Lung (tissue), 12 donors: Measurements from ENCODE around the gene LDLRAD2. TPM values are rescaled to one million over a fixed set of nuclear protein-coding genes. Genes with fewer than 3 reads are reported as not detected.
A peak's percentile ranks its signal among the peaks of the same experiment; 100 is the strongest.
"Not testable (repeated sequence)": the region's sequence is repeated elsewhere in the genome, so short reads cannot be mapped to it uniquely, and the experiment has no call there.

Experiments
- ATAC-seq: fragments of 200-7000 bp; cut with Tn5 transposase; one replicate; pipeline ENCODE4 v1.9.1; 2020; ENCODE audit warnings: moderate number of reproducible peaks; ENCODE audit not compliant: insufficient read depth, low FRiP score
- DNase-seq, 3 donors: peaks; one replicate each; pipeline ENCODE4 v3.0.0-alpha.2; 2013 to 2017
- H3K27ac ChIP-seq, 2 donors: one replicate each; pipeline ENCODE4 v1.5.1; 2013; ENCODE audit warnings: mild to moderate bottlenecking in 2 of 2, moderate library complexity in 2 of 2, control low read depth in 1 of 2, inconsistent platforms in 1 of 2, low read depth in 1 of 2, low read length in 1 of 2
- H3K27me3 ChIP-seq, 3 donors: one replicate each; pipeline ENCODE4 v1.5.1; 2013; ENCODE audit warnings: low read length in 2 of 3; ENCODE audit not compliant: control insufficient read depth in 3 of 3, insufficient read depth in 3 of 3
- H3K36me3 ChIP-seq, 4 donors: one replicate each; pipeline ENCODE4 v1.5.1; 2013; ENCODE audit warnings: low read length in 4 of 4, mild to moderate bottlenecking in 1 of 4, moderate library complexity in 1 of 4; ENCODE audit not compliant: control insufficient read depth in 4 of 4, insufficient read depth in 4 of 4
- H3K4me1 ChIP-seq, 5 donors: one replicate each; pipeline ENCODE4 v1.5.1; 2013; ENCODE audit warnings: low read length in 5 of 5, mild to moderate bottlenecking in 2 of 5, moderate library complexity in 1 of 5; ENCODE audit not compliant: control insufficient read depth in 5 of 5, insufficient read depth in 5 of 5
- H3K4me3 ChIP-seq: one replicate; pipeline ENCODE4 v1.5.1; 2013; ENCODE audit warnings: mild to moderate bottlenecking, control low read depth, moderate library complexity
- H3K9ac ChIP-seq, 2 donors: one replicate each; pipeline ENCODE4 v1.5.1; 2013; ENCODE audit warnings: low read length in 2 of 2, control low read depth in 1 of 2; ENCODE audit not compliant: insufficient read depth in 1 of 2
- H3K9me3 ChIP-seq, 4 donors: one replicate each; pipeline ENCODE4 v1.5.1; 2013; ENCODE audit warnings: low read length in 3 of 4, mild to moderate bottlenecking in 1 of 4, moderate library complexity in 1 of 4; ENCODE audit not compliant: control insufficient read depth in 4 of 4, insufficient read depth in 3 of 4
- WGBS, 2 donors: extraction: QIAGEN DNeasy Blood & Tissue Kit; methylation state at CpG; one replicate each; pipeline ENCODE4 v1.1.7; 2013; 5-methylcytosine and 5-hydroxymethylcytosine counted together
- polyA plus RNA-seq, 2 donors: library from polyadenylated mRNA; stranded (reverse); fragments of 200-250 nt; gene quantifications; one replicate each; pipeline ENCODE4 v1.2.1, GENCODE V29; 2013
- total RNA-seq, 2 donors: library from RNA; depleted of rRNA in 1 of 2; stranded (reverse); fragments of >200 nt in 1 of 2; gene quantifications; one replicate each; pipeline ENCODE4 v1.2.1, GENCODE V29; 2014 to 2021
- TF ChIP-seq, protein P1 (sequence below): IDR thresholded peaks from 2 replicates; pipeline ENCODE4 v1.5.1; 2012; ENCODE audit warnings: mild to moderate bottlenecking; ENCODE audit errors: control extremely low read depth, extremely low read depth
- donor health status: control.
- donor health status: control.
- donor health status: Bipolar disorder and iron deficiency.
- donor health status: healthy.
- donor health status: DM: yes; HTN: yes; CAD: no.

The LDLRAD2 gene
- total and polyA plus RNA-seq, 4 donors = 0.20 to 2.8 (median 0.54) TPM

DNA sequence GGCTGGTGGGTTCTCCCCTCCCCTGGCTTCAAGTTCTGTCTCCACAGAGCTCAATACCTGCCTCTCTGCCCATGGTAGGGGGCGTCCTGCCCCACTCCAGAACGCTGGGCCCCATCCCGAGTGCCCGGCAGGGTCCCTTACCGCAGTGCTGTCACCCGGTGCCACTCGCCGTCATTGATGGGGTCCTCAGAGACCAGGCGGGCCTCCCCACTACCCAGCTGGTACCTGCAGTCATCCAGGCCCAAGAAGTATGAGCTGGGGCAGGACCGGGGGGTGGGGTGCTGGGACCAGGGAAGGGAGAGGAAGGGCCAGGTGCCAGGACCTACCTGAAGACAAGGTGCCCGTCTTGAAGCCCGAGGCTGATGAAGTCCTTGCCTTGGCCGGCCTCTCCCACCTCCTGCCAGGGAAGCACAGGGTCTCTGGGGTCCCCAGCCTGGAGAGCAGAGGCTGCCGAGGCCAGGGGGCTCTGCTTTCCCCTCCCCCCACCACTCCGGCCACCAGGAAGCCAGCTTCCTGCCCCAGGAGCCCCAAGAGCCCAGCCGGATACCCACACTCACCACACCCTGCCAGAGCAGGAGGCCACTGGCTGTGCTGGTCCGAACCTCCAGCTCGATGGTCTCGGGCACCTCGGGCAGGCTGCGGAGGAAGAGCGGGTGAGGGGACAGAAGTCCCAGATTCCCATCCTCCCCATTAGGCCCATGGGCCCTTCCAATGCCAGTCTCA lies 12.1 kb downstream of the LDLRAD2 start:
- peaks cover 0 to 45% (median 18%) of the 10 kb centered on the region in 4 donors for H3K36me3 ChIP-seq
- no peak overlapping the region for H3K9ac ChIP-seq
- WGBS, 2 donors = 79 to 85% methylated on average over 22 of the region's 22 CpGs
- no peaks in the 10 kb centered on the region for H3K9me3 ChIP-seq
- DNase-seq = no peak
- H3K27me3 ChIP-seq = no peaks in the 10 kb centered on the region
- no peak overlapping the region for H3K27ac ChIP-seq
- ATAC-seq = no peak
- no peak overlapping the region for H3K4me3 ChIP-seq
- TF ChIP-seq, protein P1, sequence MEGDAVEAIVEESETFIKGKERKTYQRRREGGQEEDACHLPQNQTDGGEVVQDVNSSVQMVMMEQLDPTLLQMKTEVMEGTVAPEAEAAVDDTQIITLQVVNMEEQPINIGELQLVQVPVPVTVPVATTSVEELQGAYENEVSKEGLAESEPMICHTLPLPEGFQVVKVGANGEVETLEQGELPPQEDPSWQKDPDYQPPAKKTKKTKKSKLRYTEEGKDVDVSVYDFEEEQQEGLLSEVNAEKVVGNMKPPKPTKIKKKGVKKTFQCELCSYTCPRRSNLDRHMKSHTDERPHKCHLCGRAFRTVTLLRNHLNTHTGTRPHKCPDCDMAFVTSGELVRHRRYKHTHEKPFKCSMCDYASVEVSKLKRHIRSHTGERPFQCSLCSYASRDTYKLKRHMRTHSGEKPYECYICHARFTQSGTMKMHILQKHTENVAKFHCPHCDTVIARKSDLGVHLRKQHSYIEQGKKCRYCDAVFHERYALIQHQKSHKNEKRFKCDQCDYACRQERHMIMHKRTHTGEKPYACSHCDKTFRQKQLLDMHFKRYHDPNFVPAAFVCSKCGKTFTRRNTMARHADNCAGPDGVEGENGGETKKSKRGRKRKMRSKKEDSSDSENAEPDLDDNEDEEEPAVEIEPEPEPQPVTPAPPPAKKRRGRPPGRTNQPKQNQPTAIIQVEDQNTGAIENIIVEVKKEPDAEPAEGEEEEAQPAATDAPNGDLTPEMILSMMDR = no peak
- H3K4me1 ChIP-seq = no peaks in the 10 kb centered on the region

DNA sequence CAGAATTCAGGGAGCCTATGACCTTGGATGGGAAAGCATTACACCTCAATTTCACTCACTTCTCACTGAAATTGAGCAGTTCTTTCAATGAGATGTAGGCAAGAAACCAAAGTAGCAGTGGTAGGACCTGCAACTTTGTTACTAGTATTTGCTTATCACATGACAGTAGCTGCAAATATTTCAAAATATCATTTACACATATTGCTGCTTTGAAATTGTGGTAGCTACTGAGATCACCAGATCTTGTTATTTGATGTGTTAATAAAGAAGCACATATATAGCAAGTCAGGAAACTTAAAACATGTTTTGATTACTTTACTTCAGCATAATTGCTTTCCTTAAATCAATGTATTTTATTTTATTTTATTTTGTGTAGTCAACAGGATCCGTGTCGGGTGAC lies 12.9 kb downstream of the LDLRAD2 start:
- 91 to 92% methylated on average over 2 of the region's 2 CpGs for WGBS, 2 donors
- no peak for DNase-seq
- TF ChIP-seq, protein P1 = no peak
- Histone ChIP-seq H3K9ac (no peak overlapping the region), H3K36me3 (peaks cover 0 to 53% (median 18%) of the 10 kb centered on the region in 4 donors), H3K4me3 (no peak overlapping the region), H3K4me1 (no peaks in the 10 kb centered on the region), H3K9me3 (no peaks in the 10 kb centered on the region), H3K27me3 (no peaks in the 10 kb centered on the region), H3K27ac (no peak overlapping the region)
- no peak for ATAC-seq

DNA sequence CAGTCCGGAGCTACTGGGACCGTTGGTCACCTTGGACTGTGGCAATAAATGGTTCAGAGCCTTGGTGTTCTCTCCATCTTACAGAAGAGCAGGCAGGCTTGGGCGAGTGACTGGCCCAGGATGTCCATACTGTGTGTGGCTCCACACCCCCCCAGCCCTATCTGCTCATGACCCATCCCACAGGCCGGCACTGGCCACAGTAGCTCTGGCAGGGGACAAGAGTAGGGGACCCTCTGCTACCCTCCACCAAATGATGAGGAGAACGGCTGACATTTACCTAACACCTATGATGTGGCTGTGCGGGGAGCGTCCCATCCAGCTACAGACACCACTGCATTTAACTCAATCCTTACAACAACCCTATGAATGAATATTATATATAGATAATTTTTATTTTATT lies 13.3 kb downstream of the LDLRAD2 start:
- H3K4me1 ChIP-seq = no peaks in the 10 kb centered on the region
- TF ChIP-seq, protein P1 = no peak
- H3K36me3 ChIP-seq = peaks cover 0 to 56% (median 18%) of the 10 kb centered on the region in 4 donors
- ATAC-seq = no peak
- 93 to 95% methylated on average over 7 of the region's 7 CpGs for WGBS, 2 donors
- no peaks in the 10 kb centered on the region for H3K9me3 ChIP-seq
- H3K27me3 ChIP-seq = no peaks in the 10 kb centered on the region
- DNase-seq = peak in 1 of 3 donors; percentile 7
- H3K27ac ChIP-seq = no peak overlapping the region
- H3K9ac ChIP-seq = no peak overlapping the region
- H3K4me3 ChIP-seq = no peak overlapping the region

DNA sequence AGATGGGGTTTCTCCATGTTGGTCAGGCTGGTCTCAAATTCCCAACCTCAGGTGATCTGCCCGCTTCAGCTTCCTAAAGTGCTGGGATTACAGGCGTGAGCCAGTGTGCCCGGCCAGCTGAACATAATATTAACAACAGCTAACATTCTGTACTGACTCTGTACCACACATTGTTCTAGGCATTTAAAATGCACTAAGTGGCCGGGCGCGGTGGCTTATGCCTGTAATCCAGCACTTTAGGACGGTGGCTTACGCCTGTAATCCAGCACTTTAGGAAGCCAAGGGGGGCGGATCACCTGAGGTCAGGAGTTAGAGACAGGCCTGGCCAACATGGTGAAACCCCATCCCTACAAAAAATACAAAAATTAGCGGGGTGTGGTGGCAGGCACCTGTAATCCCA lies 14.6 kb downstream of the LDLRAD2 start:
- H3K9me3 ChIP-seq, H3K27me3 ChIP-seq, H3K9ac ChIP-seq, ATAC-seq, DNase-seq, H3K4me3 ChIP-seq, H3K27ac ChIP-seq, H3K4me1 ChIP-seq: not testable (repeated sequence)
- H3K36me3 ChIP-seq = peaks cover 5 to 63% (median 20%) of the 10 kb centered on the region in 4 donors
- 96% methylated on average over 10 of the region's 10 CpGs for WGBS, 2 donors
